Prostate gland (tissue), 2 donors: ENCODE measurements around the gene KAZN. TPM values are rescaled to one million over a fixed set of nuclear protein-coding genes. Genes with fewer than 3 reads are reported as not detected.

Experiments used
- DNase-seq: peaks from one replicate; pipeline ENCODE4 v3.0.0-alpha.2; 2019; ENCODE audit warnings: low spot score
- H3K27ac ChIP-seq, 2 donors: fragments of 200-600 bp; sonication (generic); 2 replicates each; pipeline ENCODE4 v1.5.1; 2017 to 2019
- H3K27me3 ChIP-seq: fragments of 200-600 bp; sonication (generic); replicated peaks from 2 replicates; pipeline ENCODE4 v1.5.1; 2019; ENCODE audit not compliant: insufficient read depth
- H3K36me3 ChIP-seq, 2 donors: fragments of 200-600 bp; sonication (generic); 1 replicate in 1 of 2; 2 replicates in 1 of 2; pipeline versions ENCODE4 v1.5.1 to v1.8.1; 2017 to 2019
- H3K4me1 ChIP-seq: fragments of 200-600 bp; sonication (generic); replicated peaks from 2 replicates; pipeline ENCODE4 v1.5.1; 2019
- H3K4me3 ChIP-seq, 2 donors: fragments of 200-600 bp; sonication (generic); 2 replicates each; pipeline ENCODE4 v1.5.1; 2017 to 2019
- H3K9me3 ChIP-seq: fragments of 200-600 bp; sonication (generic); 2 replicates; pipeline ENCODE4 v1.5.1; 2017
- CTCF ChIP-seq, 4 experiments: fragments of 200-600 bp in 2 of 4; fragments of 450-650 bp in 2 of 4; sonication (generic) in 2 of 4; IDR thresholded peaks; 1 replicate in 3 of 4; 2 replicates in 1 of 4; pipeline ENCODE4 v1.5.1; 2016 to 2019; ENCODE audit warnings: antibody characterized with exemption in 4 of 4, mild to moderate bottlenecking in 2 of 4, moderate library complexity in 2 of 4
- POLR2A ChIP-seq: fragments of 450-650 bp; IDR thresholded peaks from one replicate; pipeline ENCODE4 v1.6.1; 2016; ENCODE audit warnings: antibody characterized with exemption, mild to moderate bottlenecking
- POLR2AphosphoS5 ChIP-seq: sonication (generic); formaldehyde crosslinking; IDR thresholded peaks from one replicate; pipeline ENCODE4 v1.6.1; 2017; ENCODE audit warnings: antibody characterized with exemption
- WGBS: methylation state at CpG from one replicate; pipeline ENCODE4 v1.1.5; 2018; 5-methylcytosine and 5-hydroxymethylcytosine counted together
- intact Hi-C: fragments of 100-400 bp; cut with DNase I; formaldehyde crosslinking; loops from one replicate; pipeline ENCODE4 v1.14.2; 2022
- total RNA-seq, 2 donors: library from RNA; depleted of rRNA; stranded (reverse); fragments of >200 nt; gene quantifications; one replicate each; pipeline ENCODE4 v1.1.0, GENCODE V29; 2016

Gene KAZN
- total RNA-seq, 2 donors from 2014 or later: 8.3 to 12.7 TPM

- no peaks in the 10 kb centered on the region for H3K9me3 ChIP-seq
- no peaks in the 10 kb centered on the region for H3K27me3 ChIP-seq
- DNase-seq: no peak
- H3K4me1 ChIP-seq: no peaks in the 10 kb centered on the region
- 84% methylated on average over 12 of the region's 12 CpGs for WGBS
- H3K27ac ChIP-seq: no peak overlapping the region
- TF ChIP-seq CTCF (IDR thresholded peaks at IDR 0.05) (peak; percentile 23 to 54 (median 42)), POLR2A (no peak)
- no peak overlapping the region for H3K4me3 ChIP-seq
- no peaks in the 10 kb centered on the region for H3K36me3 ChIP-seq
- intact Hi-C loops: no loop called here
Observed at GRCh38 chr1:14778898-14779865, 180.7 kb downstream of the KAZN start.

- no peak for DNase-seq
- Histone ChIP-seq H3K27me3 (no peaks in the 10 kb centered on the region), H3K4me3 (no peak overlapping the region), H3K27ac (no peak overlapping the region), H3K4me1 (no peaks in the 10 kb centered on the region), H3K9me3 (no peaks in the 10 kb centered on the region), H3K36me3 (no peaks in the 10 kb centered on the region)
- TF ChIP-seq POLR2A (no peak), POLR2AphosphoS5 (no peak), CTCF (IDR thresholded peaks at IDR 0.05) (no peak)
- intact Hi-C loops: no loop called here
- 83% methylated on average over 2 of the region's 2 CpGs for WGBS
Observed at GRCh38 chr1:14780271-14780670, 181.8 kb downstream of the KAZN start.

GRCh38 chr1:14781811-14782210 is 183.3 kb downstream of the KAZN start:
- Histone ChIP-seq H3K36me3 (no peaks in the 10 kb centered on the region), H3K4me3 (no peak overlapping the region), H3K27ac (no peak overlapping the region), H3K4me1 (no peaks in the 10 kb centered on the region), H3K27me3 (no peaks in the 10 kb centered on the region), H3K9me3 (no peaks in the 10 kb centered on the region)
- 91% methylated on average over 5 of the region's 5 CpGs for WGBS
- no peak for TF ChIP-seq POLR2AphosphoS5
- TF ChIP-seq CTCF (IDR thresholded peaks at IDR 0.05): no peak
- TF ChIP-seq POLR2A: no peak
- DNase-seq: no peak
- intact Hi-C loops: no loop called here

DNA sequence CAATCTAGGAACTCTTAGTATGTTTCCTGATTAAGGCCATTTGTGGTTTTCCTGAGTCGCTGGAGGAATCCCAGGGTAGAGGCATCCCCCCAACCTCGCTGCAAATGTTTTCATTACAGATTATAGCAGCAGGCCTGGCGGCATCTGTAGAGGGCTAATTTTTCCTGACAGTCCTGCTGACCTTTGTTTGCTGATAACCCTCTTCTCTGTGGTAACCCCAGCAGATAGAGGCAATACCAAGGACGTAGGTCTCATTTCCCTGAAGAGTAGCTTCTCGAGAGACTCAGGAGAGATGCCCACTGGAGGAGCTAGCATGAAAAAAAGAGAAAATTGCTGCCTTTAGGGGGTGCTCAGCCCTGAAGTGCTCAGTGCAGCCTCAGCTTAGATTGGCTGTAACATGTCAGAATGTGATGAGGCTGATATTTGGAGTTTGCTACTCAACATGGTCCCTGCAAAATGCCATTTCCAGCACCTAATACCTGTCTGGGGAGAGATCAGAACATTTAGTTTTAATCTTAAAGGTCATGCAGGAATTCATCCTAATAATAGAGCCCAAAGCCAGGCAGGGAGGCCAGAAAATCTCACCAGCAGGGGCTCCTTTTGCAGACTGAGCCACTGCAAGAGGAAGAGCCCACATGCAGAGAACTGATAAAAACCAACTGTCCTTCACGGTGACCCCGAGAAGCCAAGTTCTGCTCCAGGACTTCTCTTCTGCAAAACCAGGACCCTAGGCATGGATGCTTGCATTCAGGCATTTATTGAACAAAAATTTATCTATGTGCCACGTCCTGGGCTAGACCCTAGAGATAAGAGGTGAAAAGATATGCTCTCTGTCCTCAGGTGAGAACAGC is 184.5 kb downstream of the KAZN start:
- Histone ChIP-seq H3K4me1 (no peaks in the 10 kb centered on the region), H3K27ac (no peak overlapping the region), H3K36me3 (no peaks in the 10 kb centered on the region), H3K4me3 (no peak overlapping the region), H3K27me3 (no peaks in the 10 kb centered on the region), H3K9me3 (no peaks in the 10 kb centered on the region)
- DNase-seq: no peak
- intact Hi-C loops: no loop called here
- 83% methylated on average over 8 of the region's 8 CpGs for WGBS
- TF ChIP-seq CTCF (IDR thresholded peaks at IDR 0.05) (no peak), POLR2AphosphoS5 (no peak), POLR2A (no peak)
